Astrocyte (in vitro differentiated cells and primary cell): Measurements from ENCODE around the gene SHISA9.

Experiments
- EZH2 ChIP-seq: IDR thresholded peaks from 2 replicates; pipeline ENCODE4 v1.6.1; 2012; ENCODE audit warnings: mild to moderate bottlenecking, low read length, inconsistent platforms; ENCODE audit not compliant: insufficient read depth
- TF ChIP-seq, protein P1 (sequence below): IDR thresholded peaks from 2 replicates; pipeline ENCODE4 v1.5.1; 2011; ENCODE audit warnings: low read depth, mild to moderate bottlenecking, inconsistent platforms, low read length, moderate library complexity; ENCODE audit not compliant: insufficient read depth

- TF ChIP-seq, protein P1, sequence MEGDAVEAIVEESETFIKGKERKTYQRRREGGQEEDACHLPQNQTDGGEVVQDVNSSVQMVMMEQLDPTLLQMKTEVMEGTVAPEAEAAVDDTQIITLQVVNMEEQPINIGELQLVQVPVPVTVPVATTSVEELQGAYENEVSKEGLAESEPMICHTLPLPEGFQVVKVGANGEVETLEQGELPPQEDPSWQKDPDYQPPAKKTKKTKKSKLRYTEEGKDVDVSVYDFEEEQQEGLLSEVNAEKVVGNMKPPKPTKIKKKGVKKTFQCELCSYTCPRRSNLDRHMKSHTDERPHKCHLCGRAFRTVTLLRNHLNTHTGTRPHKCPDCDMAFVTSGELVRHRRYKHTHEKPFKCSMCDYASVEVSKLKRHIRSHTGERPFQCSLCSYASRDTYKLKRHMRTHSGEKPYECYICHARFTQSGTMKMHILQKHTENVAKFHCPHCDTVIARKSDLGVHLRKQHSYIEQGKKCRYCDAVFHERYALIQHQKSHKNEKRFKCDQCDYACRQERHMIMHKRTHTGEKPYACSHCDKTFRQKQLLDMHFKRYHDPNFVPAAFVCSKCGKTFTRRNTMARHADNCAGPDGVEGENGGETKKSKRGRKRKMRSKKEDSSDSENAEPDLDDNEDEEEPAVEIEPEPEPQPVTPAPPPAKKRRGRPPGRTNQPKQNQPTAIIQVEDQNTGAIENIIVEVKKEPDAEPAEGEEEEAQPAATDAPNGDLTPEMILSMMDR, result no peak
- TF ChIP-seq EZH2, result no peak
Measured at GRCh38 chr16:13181432-13181831, 280.0 kb downstream of the SHISA9 start.
